Measurements from ENCODE around the gene ANO2.

Gene ANO2

DNA sequence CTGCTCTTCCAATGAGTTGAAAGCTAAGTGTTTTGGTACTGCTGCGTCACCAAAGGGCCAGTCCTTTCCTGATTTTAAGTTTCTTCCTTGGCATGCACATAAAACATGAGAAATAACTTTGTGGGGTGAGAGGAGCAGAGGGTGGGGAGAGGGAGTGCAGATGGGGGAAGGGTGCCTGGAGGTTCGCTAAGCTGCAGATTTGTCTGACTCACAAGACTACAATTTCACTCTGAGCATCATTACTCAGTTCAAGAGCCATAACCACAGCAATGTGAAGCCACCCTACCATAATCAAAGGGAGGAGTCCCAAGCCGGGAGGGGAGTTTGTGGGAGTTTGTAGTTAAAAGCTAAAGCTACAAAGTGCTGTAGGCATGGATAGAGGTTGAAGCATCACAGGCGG, 136.1 kb downstream of the ANO2 start:
- no peak for DNase-seq

DNA sequence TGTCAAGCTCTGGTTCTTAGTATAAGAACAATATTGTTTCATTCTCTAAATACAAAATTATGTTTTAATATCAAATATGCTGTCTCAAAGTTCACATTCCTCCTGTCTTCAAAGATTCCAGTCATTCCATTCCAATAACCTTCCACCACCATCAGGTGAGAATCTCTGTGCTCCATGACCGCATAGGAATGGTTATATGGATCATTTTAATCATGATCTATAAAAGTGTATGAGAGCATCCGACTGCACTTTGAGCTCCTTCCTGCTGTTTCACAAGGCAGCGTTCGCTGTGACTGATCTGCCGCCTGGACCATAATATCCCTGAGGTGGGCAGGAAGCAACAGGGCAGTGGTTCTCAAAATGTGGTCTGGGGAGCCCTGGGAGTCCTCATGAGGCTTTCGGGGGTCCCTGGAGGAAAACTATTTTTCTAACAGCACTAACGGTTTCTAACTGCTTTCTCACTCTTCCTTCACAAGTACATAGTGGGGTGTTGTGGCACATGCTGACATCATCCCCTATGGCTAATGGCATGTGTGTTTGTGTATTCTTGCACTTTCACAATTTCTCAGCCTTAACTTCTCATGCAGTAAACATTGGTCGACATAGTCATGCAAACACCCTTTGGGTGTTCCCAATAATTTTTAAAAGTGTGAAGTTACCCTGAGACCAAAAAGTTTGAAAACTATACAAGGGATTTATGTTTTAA, 137.4 kb downstream of the ANO2 start:
- no peak for DNase-seq

DNA sequence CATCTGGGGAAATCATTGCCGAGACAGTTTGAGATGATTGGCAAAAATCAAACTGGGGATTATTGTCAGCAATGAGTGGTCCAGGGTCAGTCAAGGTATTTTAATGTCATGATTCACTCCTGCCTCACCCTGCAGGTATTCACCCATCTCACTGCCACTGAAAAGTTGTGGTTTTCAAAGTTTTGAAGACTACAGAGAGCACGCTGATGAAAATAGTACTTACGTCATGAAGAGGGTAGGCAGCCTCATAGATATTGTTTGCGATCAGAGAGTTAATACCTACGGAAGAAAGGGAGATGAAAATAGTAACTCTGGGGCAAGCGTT, 138.0 kb downstream of the ANO2 start:
- DNase-seq: no peak

DNA sequence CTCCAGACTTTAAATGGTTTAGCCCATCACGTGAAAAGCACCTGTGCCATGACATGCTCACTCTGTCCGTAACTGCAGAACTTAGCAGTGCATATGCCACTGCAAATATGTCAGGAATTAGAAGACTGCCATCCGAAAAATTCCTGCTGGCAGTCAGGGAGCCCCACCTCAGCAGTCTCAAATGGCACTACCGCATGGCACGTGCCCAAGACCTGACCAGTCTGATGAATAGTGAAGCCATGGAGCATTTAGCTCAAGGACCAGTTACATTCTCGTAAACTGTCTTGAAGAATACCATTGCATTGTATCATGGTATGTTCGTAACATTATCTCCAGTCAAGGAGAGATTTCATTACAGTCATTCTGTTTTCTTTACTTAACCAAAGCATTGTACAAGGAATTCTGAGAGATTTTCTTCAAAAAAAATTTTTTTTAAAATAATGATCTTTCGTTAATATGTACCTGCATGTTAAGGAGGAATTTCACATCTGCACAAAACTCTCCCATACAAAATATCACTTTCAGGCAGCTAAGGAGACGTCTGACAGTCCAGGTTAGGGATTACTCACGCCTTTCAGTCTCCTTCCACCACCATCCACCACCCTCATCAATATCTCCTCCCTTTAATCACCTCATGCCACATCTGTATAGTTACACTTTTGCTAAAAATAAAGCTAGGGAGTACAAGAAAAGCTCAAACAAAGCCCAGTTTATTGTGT, 138.5 kb downstream of the ANO2 start:
- no peak for DNase-seq

DNA sequence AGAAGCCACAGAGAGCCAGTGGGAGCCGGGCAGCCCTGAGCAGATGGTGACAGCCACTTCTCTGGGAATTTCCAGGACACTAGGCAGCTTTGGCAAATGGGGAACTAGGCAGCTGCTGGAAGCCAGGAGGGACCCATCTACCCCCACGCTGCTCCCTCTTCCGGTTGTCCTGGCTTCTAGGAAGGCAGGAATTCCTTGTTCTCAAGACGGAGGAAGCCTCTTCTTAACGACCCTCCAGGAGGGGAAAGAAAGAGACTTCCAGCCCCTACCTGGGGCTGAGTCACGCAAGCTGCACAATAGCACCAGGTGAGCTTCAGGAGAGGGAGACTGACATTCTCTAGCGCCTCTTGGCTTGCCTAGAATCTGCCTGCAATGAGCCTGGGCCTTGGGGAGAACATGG, 141.5 kb downstream of the ANO2 start:
- DNase-seq: no peak

DNA sequence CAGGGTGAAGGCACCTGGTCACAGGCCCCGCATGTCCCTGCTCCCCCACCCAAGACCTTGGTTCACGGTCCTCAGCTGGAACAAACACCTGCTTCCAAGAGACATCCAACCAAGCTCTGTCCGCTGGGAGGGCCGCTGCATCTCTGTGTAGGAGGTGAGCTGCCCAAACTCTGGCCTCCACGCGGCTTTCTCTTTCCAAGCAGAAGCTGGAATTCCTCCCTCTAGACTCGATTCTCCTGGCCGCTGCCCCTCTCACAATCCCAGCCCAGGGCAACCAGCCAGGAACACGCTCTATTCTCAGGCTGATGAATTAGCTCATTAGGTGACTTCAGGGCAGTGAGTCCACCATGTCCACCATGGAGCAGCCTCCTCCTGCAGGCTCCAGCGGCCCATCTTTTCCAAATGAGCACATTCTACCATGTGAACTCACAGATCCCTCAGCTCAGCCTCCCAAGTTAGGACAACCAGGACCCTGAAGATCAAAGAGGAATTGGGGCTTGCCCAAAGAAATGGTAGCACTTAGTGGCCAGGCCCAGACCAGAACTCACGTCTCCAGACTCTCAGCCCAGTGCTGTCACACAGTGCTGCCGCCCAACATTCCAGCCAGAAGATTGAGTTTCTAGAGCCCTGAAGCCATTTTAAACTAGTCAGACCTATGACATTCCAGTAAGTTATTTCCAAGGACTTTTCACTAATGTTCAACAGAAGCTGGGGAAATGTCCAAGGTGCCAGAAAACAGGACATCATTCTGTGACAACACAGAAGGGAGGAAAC, 146.6 kb downstream of the ANO2 start:
- no peak for DNase-seq

DNA sequence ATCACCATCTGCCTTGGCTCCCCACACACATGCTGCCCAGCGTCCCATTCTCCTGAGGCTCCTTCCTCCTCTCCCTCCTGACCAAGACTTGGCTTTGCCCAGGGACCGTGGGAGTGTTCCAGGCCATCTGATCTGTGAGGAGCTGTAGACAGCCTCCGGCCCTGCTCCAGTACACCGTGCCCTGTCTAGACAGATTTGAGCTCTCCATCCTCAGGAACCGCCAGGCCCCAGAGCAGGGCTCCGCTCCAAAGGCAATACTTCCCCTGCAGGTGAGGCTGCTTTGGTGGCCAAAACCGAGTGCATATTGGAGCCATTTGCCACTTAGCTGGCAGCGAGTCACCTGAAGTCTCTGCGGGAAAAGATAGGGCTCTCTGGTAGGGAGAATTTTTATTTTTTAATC, 147.4 kb downstream of the ANO2 start:
- DNase-seq: no peak

DNA sequence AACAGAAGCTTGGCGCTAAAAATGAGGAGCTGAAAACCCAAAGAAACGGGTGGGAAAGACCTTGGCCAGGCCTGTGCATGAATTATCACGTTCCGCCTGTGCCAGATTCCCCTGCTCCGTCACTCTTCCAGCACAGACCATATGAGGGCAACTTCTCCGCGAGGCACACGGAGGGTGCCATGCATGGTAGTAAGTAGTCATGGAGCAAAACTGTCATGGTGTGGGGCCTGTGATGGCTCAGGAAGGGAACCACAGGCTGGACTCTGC, 148.2 kb downstream of the ANO2 start:
- no peak for DNase-seq

DNA sequence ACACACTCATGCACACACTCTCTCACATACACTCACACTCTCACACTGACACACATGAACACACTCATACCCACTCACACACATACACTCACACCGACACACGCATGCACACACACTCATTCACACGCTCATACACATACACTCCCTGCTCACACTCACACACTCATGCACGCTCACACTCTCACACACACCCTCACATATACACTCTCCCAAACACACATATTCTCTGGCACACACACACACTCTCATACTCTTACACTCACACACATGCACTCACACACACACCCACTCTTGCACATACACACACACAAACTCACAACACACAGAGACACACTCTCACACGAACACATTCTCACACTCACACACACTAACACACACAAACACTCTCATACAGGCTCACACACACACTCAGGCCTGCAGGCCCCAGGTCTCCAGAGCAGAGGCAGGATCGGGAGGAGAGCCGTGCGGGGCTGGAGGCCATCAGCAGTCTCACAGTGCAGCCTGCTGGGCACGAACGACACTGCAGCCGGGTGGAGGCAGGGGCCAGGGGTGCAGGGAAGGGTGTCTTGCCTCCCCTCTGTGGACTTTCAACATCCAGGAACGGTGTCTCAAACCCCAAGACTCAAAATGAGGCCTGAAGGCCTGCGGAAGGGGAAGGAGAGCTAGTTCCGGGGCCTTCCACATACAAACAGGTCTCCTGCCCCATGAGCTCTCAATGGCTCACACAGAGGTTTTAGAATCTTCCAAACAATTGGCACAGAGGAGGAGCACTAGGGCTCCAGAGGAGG, 148.7 kb downstream of the ANO2 start:
- DNase-seq: no peak

DNA sequence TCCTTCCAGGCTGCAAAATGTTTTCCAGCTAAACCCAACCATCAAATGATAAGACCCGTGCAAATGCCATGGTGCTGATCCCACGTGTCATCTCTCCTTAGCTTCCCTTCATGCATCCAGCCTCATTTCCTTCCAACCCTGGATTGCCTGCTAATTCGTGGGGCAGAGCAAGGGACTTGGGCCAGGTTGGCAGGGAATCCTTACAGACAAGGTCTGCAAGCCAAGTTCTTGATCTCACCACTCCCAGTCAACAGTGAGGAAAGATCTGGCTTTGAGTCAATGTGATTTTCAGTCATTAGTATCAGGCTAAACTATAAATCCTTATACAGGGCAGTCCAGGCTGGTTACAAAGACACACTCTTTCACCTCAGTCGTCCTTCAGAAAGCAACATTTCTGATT, 150.9 kb downstream of the ANO2 start:
- no peak for DNase-seq

DNA sequence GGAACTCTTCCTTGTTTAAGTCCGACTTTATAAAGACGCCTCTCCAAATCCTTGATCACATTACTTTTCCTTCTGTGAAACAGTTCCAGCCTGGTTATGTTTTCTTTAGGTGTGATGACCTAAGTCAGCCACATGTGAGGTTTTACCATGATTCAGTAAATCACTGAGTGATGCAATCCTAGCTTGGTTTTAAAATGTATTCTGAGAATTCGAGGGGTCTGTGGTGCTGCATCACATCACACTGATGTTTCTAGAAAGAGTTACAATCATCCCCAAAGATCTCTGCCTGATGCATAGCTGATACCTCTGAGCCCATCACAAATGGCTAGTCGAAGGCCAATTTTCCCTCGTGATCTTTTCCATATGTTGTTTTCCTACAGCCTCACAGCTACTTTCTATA, 152.7 kb downstream of the ANO2 start:
- DNase-seq: no peak

DNA sequence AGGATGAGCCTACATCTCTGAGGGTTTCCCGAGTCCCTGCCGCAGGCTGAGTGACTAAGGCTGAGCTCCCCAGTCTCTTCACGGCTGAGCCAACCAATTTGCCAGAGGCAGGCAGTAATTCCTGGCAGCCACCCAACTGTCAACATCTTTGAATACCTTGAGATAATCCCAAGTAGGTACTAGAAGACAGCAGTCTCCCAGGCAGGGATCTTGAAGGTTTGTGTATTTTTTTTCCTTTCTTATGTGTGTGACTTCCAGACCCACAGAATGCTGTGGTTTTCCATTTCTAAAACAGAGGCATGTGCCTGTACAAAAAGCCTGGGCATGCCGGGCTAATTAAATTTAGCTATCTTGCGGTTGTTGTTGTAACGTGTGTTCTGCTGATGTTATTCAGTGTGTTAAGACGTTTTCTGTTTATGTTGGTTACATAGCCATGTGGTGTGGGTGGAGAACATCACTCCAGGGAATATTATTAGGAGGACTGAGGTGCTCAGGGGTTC, 155.5 kb downstream of the ANO2 start:
- no peak for DNase-seq

DNA sequence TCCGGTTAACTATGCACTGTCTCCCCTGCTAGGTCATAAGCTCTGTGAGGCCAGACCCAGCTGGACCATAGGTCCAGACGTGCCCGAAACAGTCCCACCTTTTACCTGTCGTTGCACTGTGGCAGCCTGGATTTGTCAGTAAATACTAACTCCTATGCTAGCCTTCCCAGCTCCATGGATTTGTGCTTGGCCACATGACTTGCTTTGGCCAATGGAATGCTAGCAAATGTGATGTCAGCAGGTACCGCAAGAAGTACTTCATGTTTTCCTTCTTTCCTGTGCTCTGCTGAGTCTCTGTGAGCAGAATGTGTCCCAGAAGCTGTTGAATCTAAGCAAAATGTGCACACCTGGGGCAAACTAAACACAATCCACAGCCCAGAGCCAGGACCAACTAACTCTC, 157.2 kb downstream of the ANO2 start:
- DNase-seq: no peak

DNA sequence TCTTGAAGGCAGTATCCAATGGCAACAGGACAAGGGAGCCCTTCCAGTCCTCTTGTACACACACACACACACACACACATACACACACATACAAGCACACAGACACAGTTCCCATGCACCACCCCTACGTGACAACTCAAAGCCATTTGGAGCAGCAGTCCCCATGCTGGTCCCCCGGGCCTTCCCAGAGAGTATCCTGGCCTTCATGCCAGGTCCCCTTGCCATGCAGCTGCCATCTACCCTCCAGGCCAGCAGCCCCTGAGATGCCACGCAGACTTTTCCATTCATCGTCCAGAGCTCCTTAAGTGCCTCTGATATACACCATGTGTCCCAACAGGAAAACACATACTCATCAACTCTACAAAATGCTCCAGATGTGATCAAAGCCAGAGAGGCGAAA, 159.5 kb downstream of the ANO2 start:
- DNase-seq: no peak

DNA sequence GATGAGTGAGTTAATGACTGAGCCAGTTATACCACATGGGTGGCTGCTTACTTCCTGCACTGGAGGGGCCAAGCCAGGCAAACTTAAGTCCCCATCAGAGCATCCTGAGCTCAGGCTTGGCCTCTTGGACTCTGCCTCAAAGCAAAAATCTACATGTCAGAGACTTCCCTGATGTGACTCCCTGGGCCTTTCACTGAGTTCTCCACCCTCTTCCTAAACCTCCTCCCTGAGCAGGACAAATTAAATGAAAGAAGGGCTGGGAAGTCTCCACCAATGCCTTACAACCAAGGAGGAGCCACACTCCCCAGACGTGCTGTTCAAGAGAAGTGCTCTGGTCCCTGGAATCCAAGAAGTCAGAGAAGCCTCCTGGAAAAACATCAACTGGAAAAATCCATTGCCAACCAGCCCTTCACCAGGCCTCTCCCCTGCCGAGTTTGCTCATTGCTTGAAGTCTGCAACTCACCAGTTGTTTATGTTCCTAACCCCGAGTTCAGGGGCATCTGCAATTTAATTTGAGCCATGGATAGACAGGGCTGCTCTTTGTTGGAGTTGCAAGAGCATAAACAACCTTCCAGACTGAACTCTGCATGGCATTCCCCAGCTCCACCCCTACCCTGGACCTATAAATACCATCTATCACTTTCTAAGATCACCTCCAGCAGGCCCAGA, 160.5 kb downstream of the ANO2 start:
- no peak for DNase-seq

DNA sequence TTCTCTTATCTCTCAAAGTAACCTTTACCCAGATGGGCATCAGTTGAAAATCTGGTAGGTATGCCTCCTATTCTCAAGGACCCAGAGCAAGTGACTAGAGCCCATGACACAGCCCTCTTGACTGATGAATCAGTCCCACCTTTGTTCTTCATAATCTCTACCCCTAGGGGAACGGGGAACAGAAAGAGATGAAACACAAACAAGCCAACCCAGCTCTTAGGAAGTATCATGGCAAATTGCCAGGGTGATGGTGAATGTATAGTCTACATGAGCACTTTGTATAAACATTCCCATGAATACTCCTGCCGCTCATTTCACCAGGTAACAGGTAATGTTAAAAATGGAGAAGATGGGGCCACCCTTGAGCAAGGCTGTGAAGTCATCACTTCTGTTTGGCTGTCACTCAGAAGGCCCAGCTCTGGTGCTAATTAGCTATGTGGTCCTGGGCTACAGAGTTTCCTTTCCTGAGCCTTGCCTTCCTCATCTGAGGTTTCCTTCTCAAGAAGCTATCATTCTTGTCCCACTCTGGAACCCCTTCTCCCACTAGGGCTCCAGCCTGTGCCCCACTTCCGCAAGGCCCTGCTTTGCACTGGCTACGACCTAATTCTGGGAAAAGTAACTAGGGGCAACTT, 161.7 kb downstream of the ANO2 start:
- DNase-seq: no peak

DNA sequence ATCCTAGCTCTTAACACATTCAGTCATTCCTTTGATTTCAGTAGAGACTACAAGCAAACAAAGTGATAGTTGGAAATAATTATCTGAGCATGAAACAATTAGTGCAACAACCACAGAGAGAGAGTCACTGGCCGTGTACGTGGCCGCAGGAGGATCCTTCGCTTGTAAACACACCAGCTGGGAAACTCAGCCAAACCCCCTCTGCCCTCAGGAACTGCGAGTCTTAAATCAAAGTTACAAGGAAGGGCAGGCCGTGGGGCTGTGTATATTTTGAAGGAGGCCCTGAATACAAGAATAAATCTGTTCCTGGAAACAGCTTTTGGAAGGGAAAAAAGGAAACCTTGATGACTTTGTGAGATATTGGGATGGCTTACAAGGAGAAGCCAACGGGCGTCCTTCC, 164.5 kb downstream of the ANO2 start:
- DNase-seq: no peak

DNA sequence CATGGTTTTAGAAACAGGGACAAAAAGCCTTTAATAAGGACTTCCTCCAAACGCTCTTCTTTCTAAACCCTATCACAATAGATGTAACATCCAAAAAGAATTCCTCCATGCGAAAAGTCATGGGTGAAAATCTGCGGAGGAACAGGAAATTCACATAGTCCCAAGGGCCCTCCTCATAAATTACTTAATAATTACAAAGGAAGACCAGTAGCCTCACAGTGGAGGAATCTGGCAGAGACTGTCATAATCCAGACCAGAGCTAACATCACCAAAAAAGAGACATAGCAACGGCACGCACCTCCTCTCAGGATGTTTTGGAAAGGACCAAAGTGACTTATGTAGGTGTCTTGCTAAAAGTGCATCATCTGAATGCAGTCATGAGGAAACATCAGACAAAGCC, 165.7 kb downstream of the ANO2 start:
- DNase-seq: no peak

DNA sequence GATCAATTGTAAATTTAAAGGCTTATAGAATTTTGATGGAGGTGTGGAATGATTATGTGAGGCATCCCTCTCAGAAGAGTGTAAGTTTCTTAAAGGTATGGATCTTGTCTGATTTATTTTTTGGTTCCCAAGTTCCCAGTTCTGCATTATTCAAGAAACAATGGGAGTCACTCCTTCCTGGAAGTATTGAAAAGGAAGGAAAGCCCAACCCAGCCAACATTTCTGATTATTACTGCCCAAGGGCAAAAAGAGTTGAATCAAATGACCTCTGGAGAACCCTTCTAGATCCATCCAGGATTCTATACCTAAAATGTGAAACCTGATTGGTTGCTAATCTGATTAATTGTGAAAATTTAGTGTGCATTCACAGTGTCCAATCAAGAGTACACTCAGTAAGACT, 166.2 kb downstream of the ANO2 start:
- DNase-seq: no peak

DNA sequence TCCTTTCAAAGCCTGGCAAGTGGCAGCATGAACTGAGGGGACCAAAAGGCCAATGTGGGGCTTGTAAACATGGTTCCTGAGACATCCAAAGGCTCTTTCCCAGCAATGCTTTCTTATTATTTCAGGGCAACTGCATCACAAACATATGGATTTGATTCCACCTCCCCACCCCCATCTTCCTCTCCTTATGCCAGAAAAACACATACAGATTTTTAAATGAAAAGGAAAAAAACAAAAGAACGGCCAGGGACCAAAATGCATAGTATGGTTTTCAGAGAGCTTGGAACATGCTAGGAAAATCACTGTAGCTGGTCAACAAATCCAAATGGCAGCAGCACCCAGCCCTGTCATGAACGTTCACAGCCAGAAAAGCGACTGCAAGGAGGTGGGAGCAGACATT, 167.6 kb downstream of the ANO2 start:
- no peak for DNase-seq

DNA sequence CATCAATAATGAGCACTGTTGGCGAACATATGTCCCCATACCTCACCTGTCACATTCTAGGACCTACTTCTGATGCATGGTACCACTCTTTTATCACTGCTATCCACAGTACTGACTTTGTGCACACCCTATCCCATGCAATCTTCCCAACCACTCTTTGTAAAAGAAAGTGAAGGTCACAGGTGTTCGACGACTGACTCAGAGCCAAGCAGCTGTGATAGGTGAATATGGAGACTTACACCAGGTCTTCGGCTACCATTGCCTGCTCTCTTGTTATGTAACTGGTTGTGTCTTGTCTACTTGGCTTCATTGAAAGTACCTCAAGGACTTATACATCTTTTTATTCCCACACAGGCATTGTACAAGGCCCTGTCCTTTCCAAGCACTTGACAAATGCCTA, 169.0 kb downstream of the ANO2 start:
- no peak for DNase-seq

DNA sequence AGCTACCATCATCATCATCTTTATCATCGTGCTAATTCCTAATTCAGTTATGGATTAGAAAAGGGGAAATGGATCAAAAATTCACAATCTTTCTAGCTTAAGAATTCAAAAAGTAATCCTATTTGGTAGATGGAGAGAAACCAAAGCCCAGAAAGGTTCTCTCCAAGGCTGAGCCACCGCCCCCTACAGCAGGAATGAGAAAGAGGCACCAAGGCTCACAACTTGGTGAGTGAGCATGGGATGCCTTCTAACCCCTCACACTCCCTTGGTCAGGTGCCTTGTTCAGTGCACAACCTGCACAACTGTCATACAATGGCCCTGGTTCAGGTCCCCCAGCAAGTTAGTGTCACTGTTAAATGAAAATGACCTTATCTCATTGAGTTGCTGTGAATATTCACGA, 171.5 kb downstream of the ANO2 start:
- DNase-seq: no peak

DNA sequence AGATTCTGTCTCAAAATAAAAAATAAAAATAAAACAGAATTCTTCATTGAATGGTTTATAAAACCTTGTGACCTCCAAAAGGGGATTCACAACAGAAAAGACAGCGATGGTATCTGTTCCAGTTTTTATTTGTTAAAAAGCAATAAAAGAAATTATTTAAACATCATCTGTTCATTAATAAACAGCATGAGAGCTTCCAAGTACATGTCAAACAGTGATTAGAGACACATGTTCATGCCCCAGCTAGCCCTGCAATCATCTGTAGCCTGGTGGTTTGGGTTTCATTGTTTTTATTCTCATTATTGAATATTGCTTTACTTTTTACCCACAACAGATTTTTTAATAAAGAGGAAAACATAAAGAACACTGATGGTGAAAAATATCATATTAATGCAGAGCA, 173.3 kb downstream of the ANO2 start:
- no peak for DNase-seq

Data from cortex of kidney (tissue), 1 donor.